H1 (cell line): ENCODE data around the gene TTI1. TPM values are rescaled to one million over a fixed set of nuclear protein-coding genes. Genes with fewer than 3 reads are reported as not detected.

ENCODE experiments used
- CTCF ChIA-PET: fragments of 300-600 bp; sonication (Branson Sonifier 250); formaldehyde crosslinking; loops from one replicate; lab custom pipeline; 2021; ENCODE audit not compliant: partially characterized antibody; lab: Charles Lee
- POLR2A ChIA-PET: fragments of 300-600 bp; sonication (Branson Sonifier 250); formaldehyde crosslinking; loops from one replicate; lab custom pipeline; 2021; ENCODE audit warnings: inconsistent platforms; ENCODE audit not compliant: partially characterized antibody; lab: Charles Lee
- DNase-seq, 2 experiments: peaks; one replicate each; pipeline versions ENCODE4 v3.0.0 to v3.0.0-alpha.2; 2010 to 2022; ENCODE audit warnings: low spot score in 2 of 2, low read depth in 1 of 2, mixed read lengths in 1 of 2
- FAIRE-seq: peaks from 2 replicates; lab custom pipeline; 2011; peaks lifted over from hg19 to GRCh38; lab: Jason Lieb, UNC
- H2AFZ ChIP-seq: 2 replicates; pipeline ENCODE4 v1.8.1; 2012; ENCODE audit warnings: low read length, inconsistent platforms
- H2AK5ac ChIP-seq: 2 replicates; pipeline ENCODE4 v1.6.1; 2013; ENCODE audit warnings: low read depth, low read length
- H2BK120ac ChIP-seq: replicated peaks from 2 replicates; pipeline ENCODE3; 2013; ENCODE audit warnings: low read depth, low read length, inconsistent platforms
- H2BK12ac ChIP-seq: 2 replicates; pipeline ENCODE4 v1.6.1; 2013; ENCODE audit warnings: low read depth, low read length
- H2BK15ac ChIP-seq: 2 replicates; pipeline ENCODE4 v1.6.1; 2013; ENCODE audit warnings: low read length
- H2BK20ac ChIP-seq: 2 replicates; pipeline ENCODE4 v1.6.1; 2013; ENCODE audit warnings: low read length
- H2BK5ac ChIP-seq: 2 replicates; pipeline ENCODE4 v1.6.1; 2013; ENCODE audit warnings: low read depth, low read length
- H3K14ac ChIP-seq: 2 replicates; pipeline ENCODE4 v1.6.1; 2013; ENCODE audit warnings: inconsistent platforms; ENCODE audit not compliant: insufficient read length
- H3K18ac ChIP-seq: 2 replicates; pipeline ENCODE4 v1.6.1; 2013; ENCODE audit warnings: low read length; ENCODE audit errors: extremely low read depth
- H3K23ac ChIP-seq: 2 replicates; pipeline ENCODE4 v1.6.1; 2013; ENCODE audit warnings: inconsistent platforms; ENCODE audit not compliant: insufficient read length
- H3K23me2 ChIP-seq: 2 replicates; pipeline ENCODE4 v1.6.1; 2013; ENCODE audit warnings: low read depth, low read length
- H3K27ac ChIP-seq: 2 replicates; pipeline ENCODE4 v1.6.1; 2011; ENCODE audit warnings: low read depth, low read length, inconsistent platforms
- H3K27me3 ChIP-seq, 4 experiments: replicated peaks in 1 of 4; 1 replicate in 1 of 4; 2 replicates in 3 of 4; pipeline versions ENCODE4 v1.6.1 to v1.8.1; 2011 to 2013; ENCODE audit warnings: low read length in 3 of 4, mild to moderate bottlenecking in 3 of 4, inconsistent platforms in 2 of 4, mixed read lengths in 2 of 4, moderate library complexity in 1 of 4; ENCODE audit not compliant: control insufficient read depth in 3 of 4, insufficient read depth in 3 of 4; ENCODE audit errors: extremely low read depth in 1 of 4
- H3K36me3 ChIP-seq, 4 experiments: 2 replicates each; pipeline versions ENCODE4 v1.6.1 to v1.8.1; 2011 to 2013; ENCODE audit warnings: mild to moderate bottlenecking in 4 of 4, low read length in 3 of 4, moderate library complexity in 2 of 4, control low read depth in 1 of 4, inconsistent platforms in 1 of 4; ENCODE audit not compliant: insufficient read depth in 4 of 4, control insufficient read depth in 2 of 4
- H3K4ac ChIP-seq: replicated peaks from 2 replicates; pipeline ENCODE3; 2013; ENCODE audit warnings: low read length, low read depth, mixed read lengths, inconsistent platforms; ENCODE audit not compliant: insufficient read length
- H3K4me1 ChIP-seq, 4 experiments: replicated peaks in 1 of 4; 1 replicate in 1 of 4; 2 replicates in 3 of 4; pipeline versions ENCODE4 v1.6.1 to v1.8.1; 2011 to 2013; ENCODE audit warnings: low read length in 3 of 4, inconsistent platforms in 2 of 4, mixed read lengths in 1 of 4; ENCODE audit not compliant: insufficient read depth in 4 of 4, control insufficient read depth in 3 of 4
- H3K4me2 ChIP-seq, 2 experiments: 2 replicates each; pipeline versions ENCODE4 v1.6.1 to v1.8.1; 2011 to 2013; ENCODE audit warnings: low read depth in 2 of 2, low read length in 2 of 2, control low read depth in 1 of 2, inconsistent platforms in 1 of 2, mild to moderate bottlenecking in 1 of 2; ENCODE audit not compliant: insufficient read depth in 1 of 2
- H3K4me3 ChIP-seq, 4 experiments: fragments of 200-600, 300-600 bp in 1 of 4; sonication (generic), shearing (Covaris generic), sonication (Bioruptor Twin) in 1 of 4; 2 replicates each; pipeline versions ENCODE4 v1.5.1 to v1.8.1; 2011 to 2016; ENCODE audit warnings: low read length in 4 of 4, low read depth in 3 of 4, control low read depth in 2 of 4, inconsistent platforms in 2 of 4, mild to moderate bottlenecking in 2 of 4, mixed read lengths in 1 of 4, moderate library complexity in 1 of 4; ENCODE audit not compliant: insufficient read depth in 2 of 4; ENCODE audit errors: extremely low read depth in 1 of 4
- H3K56ac ChIP-seq: replicated peaks from 2 replicates; pipeline ENCODE3; 2013; ENCODE audit warnings: low read depth, mild to moderate bottlenecking, mixed read lengths, low read length, inconsistent platforms; ENCODE audit not compliant: insufficient read length
- H3K79me1 ChIP-seq: 2 replicates; pipeline ENCODE4 v1.6.1; 2013; ENCODE audit warnings: low read depth, low read length, control low read depth
- H3K79me2 ChIP-seq, 2 experiments: 2 replicates each; pipeline versions ENCODE4 v1.6.1 to v1.8.1; 2012 to 2013; ENCODE audit warnings: low read length in 2 of 2, mild to moderate bottlenecking in 2 of 2, inconsistent platforms in 1 of 2; ENCODE audit not compliant: insufficient read depth in 2 of 2, control insufficient read depth in 1 of 2
- H3K9ac ChIP-seq, 4 experiments: replicated peaks in 1 of 4; 1 replicate in 1 of 4; 2 replicates in 3 of 4; pipeline versions ENCODE4 v1.6.1 to v1.8.1; 2011 to 2013; ENCODE audit warnings: low read depth in 3 of 4, low read length in 3 of 4, control low read depth in 2 of 4, mild to moderate bottlenecking in 2 of 4, moderate library complexity in 2 of 4, inconsistent platforms in 1 of 4; ENCODE audit errors: extremely low read depth in 1 of 4
- H3K9me3 ChIP-seq, 2 experiments: 2 replicates each; pipeline versions ENCODE4 v1.6.1 to v1.8.1; 2012 to 2013; ENCODE audit warnings: mild to moderate bottlenecking in 2 of 2, moderate library complexity in 2 of 2, control low read depth in 1 of 2, inconsistent platforms in 1 of 2, low read depth in 1 of 2, low read length in 1 of 2, mixed read lengths in 1 of 2; ENCODE audit not compliant: insufficient read depth in 2 of 2
- H4K20me1 ChIP-seq, 2 experiments: replicated peaks in 1 of 2; 2 replicates each; pipeline versions ENCODE3 to v1.8.1; 2011 to 2013; ENCODE audit warnings: inconsistent platforms in 2 of 2, low read length in 2 of 2, mild to moderate bottlenecking in 1 of 2; ENCODE audit not compliant: insufficient read depth in 2 of 2, control insufficient read depth in 1 of 2
- H4K5ac ChIP-seq: 2 replicates; pipeline ENCODE4 v1.6.1; 2013; ENCODE audit warnings: low read length, low read depth, mixed read lengths, inconsistent platforms; ENCODE audit not compliant: insufficient read length
- H4K8ac ChIP-seq: 2 replicates; pipeline ENCODE4 v1.8.0; 2013; ENCODE audit warnings: mild to moderate bottlenecking, moderate library complexity, low read length, inconsistent platforms; ENCODE audit not compliant: insufficient read depth; ENCODE audit errors: extremely low read depth
- H4K91ac ChIP-seq: replicated peaks from 2 replicates; pipeline ENCODE3; 2013; ENCODE audit warnings: low read length, mixed read lengths, inconsistent platforms; ENCODE audit not compliant: insufficient read length
- GTF2F1 ChIP-seq: IDR thresholded peaks from 2 replicates; pipeline ENCODE4 v1.6.1; 2012; ENCODE audit warnings: low read depth, low read length, improper control_type of control experiment, borderline replicate concordance
- JUND ChIP-seq: IDR thresholded peaks from 2 replicates; pipeline ENCODE4 v1.6.1; 2011; ENCODE audit warnings: mild to moderate bottlenecking, improper control_type of control experiment, low read length
- NANOG ChIP-seq: IDR thresholded peaks from 2 replicates; pipeline ENCODE4 v1.6.1; 2011; ENCODE audit warnings: low read length, low read depth, mild to moderate bottlenecking, inconsistent platforms; ENCODE audit not compliant: insufficient read depth, poor library complexity, severe bottlenecking
- POLR2AphosphoS5 ChIP-seq: IDR thresholded peaks from 2 replicates; pipeline ENCODE4 v1.6.1; 2011; ENCODE audit warnings: low read depth, low read length
- SP2 ChIP-seq: IDR thresholded peaks from 2 replicates; pipeline ENCODE4 v1.6.1; 2012; ENCODE audit warnings: mild to moderate bottlenecking, low read length, inconsistent platforms
- SP4 ChIP-seq: IDR thresholded peaks from 2 replicates; pipeline ENCODE4 v1.6.1; 2012; ENCODE audit warnings: low read length, inconsistent platforms
- SRF ChIP-seq: IDR thresholded peaks from 2 replicates; pipeline ENCODE4 v1.6.1; 2011; ENCODE audit warnings: mild to moderate bottlenecking, low read depth, low read length, moderate library complexity
- TAF7 ChIP-seq: optimal IDR thresholded peaks from 2 replicates; pipeline ENCODE3; 2011; ENCODE audit warnings: low read depth, mild to moderate bottlenecking, inconsistent platforms, low read length, moderate library complexity, borderline replicate concordance
- WGBS, 2 experiments: shearing (Covaris generic) in 1 of 2; methylation state at CpG; one replicate each; pipeline versions ENCODE4 v1.1.6 to v1.1.7; 2013 to 2015; ENCODE audit warnings: low lambda C conversion rate in 2 of 2, mixed read lengths in 2 of 2, inconsistent platforms in 1 of 2, low coverage in 1 of 2, missing lambda C conversion rate in 1 of 2; ENCODE audit not compliant: insufficient replicate concordance in 2 of 2, insufficient coverage in 1 of 2, insufficient read length in 1 of 2; ENCODE audit errors: extremely low coverage in 1 of 2, missing lambda C conversion rate in 1 of 2; 5-methylcytosine and 5-hydroxymethylcytosine counted together
- polyA plus RNA-seq, 7 experiments: library from polyadenylated mRNA; depleted of rRNA in 3 of 7; stranded (reverse) in 5 of 7; unstranded in 2 of 7; fragments of >200 nt in 5 of 7; fragments of 200-250 nt in 2 of 7; gene quantifications; 1 replicate in 5 of 7; 2 replicates in 1 of 7; 4 replicates in 1 of 7; pipeline versions ENCODE4 v1.2.1 to v1.2.3, GENCODE V29; 2011 to 2013; ENCODE audit warnings: missing spikeins in 2 of 7, mixed read lengths in 2 of 7
- total RNA-seq: library from RNA; stranded (reverse); fragmentation: NEBNext Ultra II Directional; extraction: Animal tissue kit (Norgen Biotek cat#: 25700); gene quantifications from 2 replicates; pipeline ENCODE4 v1.2.1, GENCODE V29; 2021
- TF ChIP-seq, protein P1 (sequence below), 3 experiments: IDR thresholded peaks; 1 replicate in 2 of 3; 2 replicates in 1 of 3; pipeline versions ENCODE4 v1.5.1 to v1.6.1; 2011; ENCODE audit warnings: low read length in 3 of 3, mild to moderate bottlenecking in 3 of 3, inconsistent platforms in 2 of 3, low read depth in 1 of 3, moderate library complexity in 1 of 3; ENCODE audit not compliant: insufficient read depth in 1 of 3; ENCODE audit errors: control extremely low read depth in 1 of 3

Gene TTI1
- total and polyA plus RNA-seq, 2 of the 8 experiments (the other 6 are each of a cell fraction or from before 2014, with no cell fraction given): 34.1 to 47.0 TPM

DNA sequence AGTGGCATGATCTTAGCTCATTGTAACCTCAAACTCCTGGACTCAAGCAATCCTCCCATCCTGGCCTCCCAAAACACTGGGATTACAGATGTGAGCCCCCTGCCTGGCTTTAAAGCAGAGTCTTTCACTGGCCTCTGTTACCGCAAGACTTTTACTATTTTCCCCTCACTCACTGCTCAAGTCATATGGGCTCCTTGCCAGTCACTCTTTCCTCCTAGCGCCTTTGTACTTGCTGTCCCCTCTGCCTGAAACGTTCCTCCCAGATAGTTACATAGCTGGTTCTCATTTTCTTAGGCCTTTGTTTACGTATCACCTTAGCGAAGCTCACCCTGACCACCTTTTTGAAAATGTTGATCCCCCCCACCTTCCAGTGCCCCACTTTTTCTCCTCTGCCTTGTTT, 29.6 kb upstream of the TTI1 start:
- Histone ChIP-seq H2BK5ac (no peak overlapping the region), H3K4ac (no peak overlapping the region), H3K27ac (no peak overlapping the region), H3K36me3 (peaks cover 26 to 77% (median 52%) of the 10 kb centered on the region in 4 experiments), H3K4me3 (no peak overlapping the region), H4K5ac (no peak overlapping the region), H4K91ac (no peak overlapping the region), H3K23me2 (no peaks in the 10 kb centered on the region; the same call in 1 of the 2 replicates), H4K8ac (no peak overlapping the region), H3K79me1 (no peaks in the 10 kb centered on the region), H3K9me3 (no peaks in the 10 kb centered on the region), H3K79me2 (no peaks in the 10 kb centered on the region), H3K18ac (no peak overlapping the region), H3K14ac (no peak overlapping the region), H3K9ac (no peak overlapping the region), H2BK20ac (no peak overlapping the region), H2AFZ (no peak overlapping the region), H3K4me2 (no peak overlapping the region), H4K20me1 (peaks cover 0 to 2% of the 10 kb centered on the region in 2 experiments), H2AK5ac (no peak overlapping the region), H2BK15ac (no peak overlapping the region), H2BK12ac (no peak overlapping the region), H3K4me1 (no peaks in the 10 kb centered on the region), H3K56ac (no peak overlapping the region), H3K23ac (no peak overlapping the region), H2BK120ac (no peak overlapping the region), H3K27me3 (no peaks in the 10 kb centered on the region)
- DNase-seq (no peak), FAIRE-seq (no peak)
- CTCF ChIA-PET: interaction anchor here (1.1 to 3.6 kb wide), 5 partner anchors 8 to 160 kb away, joined by 3 to 18 read pairs (median 4); no protein-coding TSS in a partner anchor
- POLR2A ChIA-PET: interaction anchor here (1.3 kb wide), 1 partner anchor 29 kb away, joined by 3 read pairs; the partner anchor contains the start of gene RPRD1B
- 91% methylated on average over 5 of the region's 5 CpGs; no CpG with 5 or more reads in 1 of the 2 experiments for WGBS, 2 experiments
- no peak for TF ChIP-seq SP4
- TF ChIP-seq TAF7: no peak
- no peak for TF ChIP-seq GTF2F1
- TF ChIP-seq SRF: no peak
- TF ChIP-seq POLR2AphosphoS5: no peak
- TF ChIP-seq, protein P1, sequence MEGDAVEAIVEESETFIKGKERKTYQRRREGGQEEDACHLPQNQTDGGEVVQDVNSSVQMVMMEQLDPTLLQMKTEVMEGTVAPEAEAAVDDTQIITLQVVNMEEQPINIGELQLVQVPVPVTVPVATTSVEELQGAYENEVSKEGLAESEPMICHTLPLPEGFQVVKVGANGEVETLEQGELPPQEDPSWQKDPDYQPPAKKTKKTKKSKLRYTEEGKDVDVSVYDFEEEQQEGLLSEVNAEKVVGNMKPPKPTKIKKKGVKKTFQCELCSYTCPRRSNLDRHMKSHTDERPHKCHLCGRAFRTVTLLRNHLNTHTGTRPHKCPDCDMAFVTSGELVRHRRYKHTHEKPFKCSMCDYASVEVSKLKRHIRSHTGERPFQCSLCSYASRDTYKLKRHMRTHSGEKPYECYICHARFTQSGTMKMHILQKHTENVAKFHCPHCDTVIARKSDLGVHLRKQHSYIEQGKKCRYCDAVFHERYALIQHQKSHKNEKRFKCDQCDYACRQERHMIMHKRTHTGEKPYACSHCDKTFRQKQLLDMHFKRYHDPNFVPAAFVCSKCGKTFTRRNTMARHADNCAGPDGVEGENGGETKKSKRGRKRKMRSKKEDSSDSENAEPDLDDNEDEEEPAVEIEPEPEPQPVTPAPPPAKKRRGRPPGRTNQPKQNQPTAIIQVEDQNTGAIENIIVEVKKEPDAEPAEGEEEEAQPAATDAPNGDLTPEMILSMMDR (IDR thresholded peaks at IDR 0.05; ENCODE audit: control extremely low read depth in 1 of 3, insufficient read depth in 1 of 3, low read depth in 1 of 3, low read length in 3 of 3): no peak
- no peak for TF ChIP-seq NANOG
- TF ChIP-seq SP2: no peak
- no peak for TF ChIP-seq JUND
